ENCODE results near the gene GRB7. TPM values are rescaled to one million over a fixed set of nuclear protein-coding genes. Genes with fewer than 3 reads are reported as not detected.

Gene GRB7
- total RNA-seq, 2 experiments from 2014 or later, result 1.2 TPM; not detected in 1

GRCh38 chr17:39703913-39704312 lies 33.8 kb upstream of the GRB7 start:
- H3K27ac Mint-ChIP-seq, result no peak overlapping the region
- H3K4me3 Mint-ChIP-seq, result no peak overlapping the region
- H3K9me3 Mint-ChIP-seq, result no peaks in the 10 kb centered on the region
- peaks cover under 1% of the 10 kb centered on the region for H3K36me3 Mint-ChIP-seq (ENCODE audit: low read depth)
- DNase-seq (no peak), ATAC-seq (no peak)
- intact Hi-C loops (cut with micrococcal nuclease), result no loop called here
- peaks cover 17% of the 10 kb centered on the region for H3K4me1 Mint-ChIP-seq (ENCODE audit: low read depth)
- ChIA-PET POLR2A (no interaction called here), CTCF (interaction anchor here (0.8 to 1.5 kb wide), 5 partner anchors 10 to 82 kb away, joined by 3 to 5 read pairs (median 3); partner anchors contain the start of gene PNMT)
- TF ChIP-seq CTCF (IDR thresholded peaks at IDR 0.05), result no peak
- peaks cover 25% of the 10 kb centered on the region for H3K27me3 Mint-ChIP-seq

- Mint-ChIP-seq H3K36me3 (ENCODE audit: low read depth) (no peaks in the 10 kb centered on the region), H3K4me1 (ENCODE audit: low read depth) (peaks cover 13% of the 10 kb centered on the region), H3K4me3 (no peak overlapping the region), H3K27me3 (peaks cover 16% of the 10 kb centered on the region), H3K27ac (no peak overlapping the region), H3K9me3 (no peaks in the 10 kb centered on the region)
- no peak for DNase-seq
- CTCF ChIA-PET, result interaction anchor here (1.2 kb wide), 1 partner anchor 57 kb away, joined by 3 read pairs; no protein-coding TSS in a partner anchor
- intact Hi-C loops (cut with micrococcal nuclease), result no loop called here
- ATAC-seq, result no peak
- no peak for TF ChIP-seq CTCF (IDR thresholded peaks at IDR 0.05)
- POLR2A ChIA-PET, result interaction anchor here (0.6 kb wide), 1 partner anchor 16 kb away, joined by 3 read pairs; no protein-coding TSS in a partner anchor
These were observed 32.8 kb upstream of the GRB7 start for GRCh38 chr17:39704821-39705551.

GRCh38 chr17:39705786-39706348 lies 31.9 kb upstream of the GRB7 start:
- ChIA-PET POLR2A (no interaction called here), CTCF (no interaction called here)
- DNase-seq (no peak), ATAC-seq (no peak)
- peaks cover 12% of the 10 kb centered on the region for H3K4me1 Mint-ChIP-seq (ENCODE audit: low read depth)
- H3K4me3 Mint-ChIP-seq, result no peak overlapping the region
- H3K36me3 Mint-ChIP-seq (ENCODE audit: low read depth), result no peaks in the 10 kb centered on the region
- intact Hi-C loops (cut with micrococcal nuclease), result no loop called here
- H3K27ac Mint-ChIP-seq, result no peak overlapping the region
- H3K27me3 Mint-ChIP-seq, result peaks cover 12% of the 10 kb centered on the region
- H3K9me3 Mint-ChIP-seq, result no peaks in the 10 kb centered on the region
- no peak for TF ChIP-seq CTCF (IDR thresholded peaks at IDR 0.05)

GRCh38 chr17:39706383-39706782 lies 31.4 kb upstream of the GRB7 start:
- Mint-ChIP-seq H3K36me3 (ENCODE audit: low read depth) (no peaks in the 10 kb centered on the region), H3K9me3 (no peaks in the 10 kb centered on the region), H3K4me3 (no peak overlapping the region), H3K27me3 (peaks cover 6% of the 10 kb centered on the region), H3K4me1 (ENCODE audit: low read depth) (peaks cover 11% of the 10 kb centered on the region), H3K27ac (no peak overlapping the region)
- intact Hi-C loops (cut with micrococcal nuclease), result no loop called here
- CTCF ChIA-PET, result no interaction called here
- ATAC-seq (no peak), DNase-seq (no peak)
- POLR2A ChIA-PET, result no interaction called here
- TF ChIP-seq CTCF (IDR thresholded peaks at IDR 0.05), result no peak

- intact Hi-C loops (cut with micrococcal nuclease), result no loop called here
- Mint-ChIP-seq H3K4me3 (no peak overlapping the region), H3K9me3 (no peaks in the 10 kb centered on the region), H3K27me3 (peaks cover 2% of the 10 kb centered on the region), H3K4me1 (ENCODE audit: low read depth) (peaks cover 11% of the 10 kb centered on the region), H3K36me3 (ENCODE audit: low read depth) (no peaks in the 10 kb centered on the region), H3K27ac (peak overlapping the region; percentile 6)
- CTCF ChIA-PET, result no interaction called here
- TF ChIP-seq CTCF (IDR thresholded peaks at IDR 0.05), result no peak
- POLR2A ChIA-PET, result no interaction called here
- no peak for DNase-seq
- ATAC-seq, result peak; percentile 60
These were observed 30.8 kb upstream of the GRB7 start for GRCh38 chr17:39706921-39707337.
